ENCODE results near the gene HAUS7.

The HAUS7 gene

GRCh38 chrX:153449368-153450113 lies 20.8 kb downstream of the HAUS7 start:
- peaks cover 12 to 15% of the 10 kb centered on the region in 2 donors for H3K36me3 Mint-ChIP-seq
- ATAC-seq (replicated peaks) (no peak), DNase-seq (no peak)
- no peak overlapping the region for H3K27ac Mint-ChIP-seq
- H3K4me3 Mint-ChIP-seq = no peak overlapping the region
- no peaks in the 10 kb centered on the region for H3K4me1 Mint-ChIP-seq
- no peaks in the 10 kb centered on the region for H3K9me3 Mint-ChIP-seq
- H3K27me3 Mint-ChIP-seq = no peaks in the 10 kb centered on the region

DNA sequence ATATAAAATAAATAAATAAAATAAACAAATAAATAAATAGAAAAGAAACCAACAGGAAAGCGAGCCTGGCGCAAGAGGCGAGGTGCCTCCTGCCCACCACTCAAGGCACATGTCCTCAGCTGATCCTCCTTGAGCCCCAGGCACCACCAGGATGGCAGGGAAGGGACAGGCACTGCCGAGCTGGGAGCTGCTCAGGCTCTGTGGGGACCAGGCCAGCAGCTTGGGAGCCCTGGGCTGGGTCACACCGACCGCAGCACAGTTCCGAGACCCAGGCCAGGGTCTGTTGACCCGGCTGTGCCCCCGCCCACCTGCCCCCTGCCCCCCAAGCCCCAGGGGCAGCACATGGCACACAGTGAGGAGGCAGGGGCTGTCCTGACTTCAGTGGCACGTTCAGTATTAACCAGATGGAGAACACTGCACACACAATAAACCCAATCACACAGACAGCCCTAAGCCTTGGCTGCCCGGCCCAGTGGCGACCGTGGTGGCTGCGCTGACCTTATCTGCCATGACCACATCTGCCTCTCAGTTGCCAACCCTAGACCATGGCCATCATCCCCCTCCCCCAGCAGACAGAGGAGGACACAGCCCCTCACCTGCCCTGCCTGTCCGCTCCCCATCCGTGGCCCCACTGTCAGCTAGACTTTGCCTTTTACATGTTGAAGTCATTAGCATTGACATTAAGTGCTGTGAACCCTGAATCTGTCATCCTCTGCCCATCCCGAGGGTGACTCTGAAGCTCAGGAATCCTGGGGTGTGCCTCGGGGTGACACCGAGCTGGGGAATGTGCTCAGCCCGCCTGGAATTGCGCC lies 21.6 kb downstream of the HAUS7 start:
- Mint-ChIP-seq H3K4me3 (no peak overlapping the region), H3K4me1 (no peaks in the 10 kb centered on the region), H3K36me3 (peaks cover 12 to 14% of the 10 kb centered on the region in 2 donors), H3K27ac (no peak overlapping the region), H3K27me3 (no peaks in the 10 kb centered on the region), H3K9me3 (no peaks in the 10 kb centered on the region)
- DNase-seq (no peak), ATAC-seq (replicated peaks) (no peak)

DNA sequence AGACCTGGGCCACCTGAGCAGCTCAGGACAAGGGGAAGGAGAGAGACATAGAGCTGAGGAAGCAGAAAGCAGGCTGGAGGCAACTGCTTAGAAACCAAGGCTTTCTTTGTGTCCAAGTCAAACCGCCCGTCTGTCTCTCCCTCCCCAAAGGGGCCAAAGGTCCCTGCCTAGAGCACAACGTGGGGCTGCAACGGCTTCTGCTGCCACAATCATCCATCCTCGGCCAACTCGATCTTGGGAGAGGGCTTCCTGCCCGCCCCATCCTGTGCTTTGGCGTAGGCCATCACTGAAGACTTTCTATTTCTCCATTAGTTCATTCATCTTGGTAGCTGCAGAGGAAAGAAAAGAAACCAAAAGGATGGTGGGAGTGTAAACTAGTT lies 22.8 kb downstream of the HAUS7 start:
- Mint-ChIP-seq H3K36me3 (peaks cover 10 to 12% of the 10 kb centered on the region in 2 donors), H3K4me3 (no peak overlapping the region), H3K27me3 (no peaks in the 10 kb centered on the region), H3K27ac (no peak overlapping the region), H3K4me1 (no peaks in the 10 kb centered on the region), H3K9me3 (no peaks in the 10 kb centered on the region)
- no peak for ATAC-seq (replicated peaks)
- no peak for DNase-seq

DNA sequence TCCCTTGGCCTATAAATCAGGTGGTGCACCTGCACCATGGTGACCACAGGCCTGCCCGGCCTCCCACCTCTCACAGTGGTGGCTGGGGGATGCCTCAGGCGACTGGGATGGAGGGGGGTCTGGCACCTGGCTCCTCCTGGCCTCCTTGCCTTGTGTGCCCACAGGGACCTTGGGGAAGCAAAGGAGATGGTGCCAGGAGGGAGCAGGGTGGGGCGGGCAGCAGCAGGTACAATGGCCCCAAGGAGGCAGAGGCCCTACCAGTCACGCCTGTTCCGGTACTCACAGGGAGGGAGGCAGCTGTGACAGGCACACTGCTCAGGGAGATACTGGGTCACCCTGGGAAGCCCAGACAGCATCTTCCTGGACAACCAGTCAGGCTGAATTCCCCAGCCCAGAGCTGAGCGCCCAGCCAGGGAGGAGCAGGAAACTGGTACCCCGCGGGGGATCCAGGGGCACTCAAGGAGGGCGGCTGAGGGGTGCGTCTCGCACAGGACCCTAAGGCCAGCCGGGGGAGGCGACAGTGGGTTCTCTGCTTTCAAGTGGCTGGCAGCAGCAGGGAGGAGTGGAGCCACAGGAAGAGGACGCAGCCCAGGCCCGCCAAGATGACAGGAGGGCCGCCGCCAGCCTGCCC lies 23.3 kb downstream of the HAUS7 start:
- Mint-ChIP-seq H3K27me3 (no peaks in the 10 kb centered on the region), H3K4me3 (no peak overlapping the region), H3K36me3 (peaks cover 10 to 12% of the 10 kb centered on the region in 2 donors), H3K9me3 (no peaks in the 10 kb centered on the region), H3K4me1 (no peaks in the 10 kb centered on the region), H3K27ac (no peak overlapping the region)
- DNase-seq = no peak
- no peak for ATAC-seq (replicated peaks)

- H3K36me3 Mint-ChIP-seq = peaks cover 10 to 12% of the 10 kb centered on the region in 2 donors
- H3K4me1 Mint-ChIP-seq = no peaks in the 10 kb centered on the region
- ATAC-seq (replicated peaks) (no peak), DNase-seq (no peak)
- no peaks in the 10 kb centered on the region for H3K27me3 Mint-ChIP-seq
- H3K27ac Mint-ChIP-seq = no peak overlapping the region
- no peaks in the 10 kb centered on the region for H3K9me3 Mint-ChIP-seq
- H3K4me3 Mint-ChIP-seq = no peak overlapping the region
These were observed 23.8 kb downstream of the HAUS7 start for GRCh38 chrX:153446636-153446936.

DNA sequence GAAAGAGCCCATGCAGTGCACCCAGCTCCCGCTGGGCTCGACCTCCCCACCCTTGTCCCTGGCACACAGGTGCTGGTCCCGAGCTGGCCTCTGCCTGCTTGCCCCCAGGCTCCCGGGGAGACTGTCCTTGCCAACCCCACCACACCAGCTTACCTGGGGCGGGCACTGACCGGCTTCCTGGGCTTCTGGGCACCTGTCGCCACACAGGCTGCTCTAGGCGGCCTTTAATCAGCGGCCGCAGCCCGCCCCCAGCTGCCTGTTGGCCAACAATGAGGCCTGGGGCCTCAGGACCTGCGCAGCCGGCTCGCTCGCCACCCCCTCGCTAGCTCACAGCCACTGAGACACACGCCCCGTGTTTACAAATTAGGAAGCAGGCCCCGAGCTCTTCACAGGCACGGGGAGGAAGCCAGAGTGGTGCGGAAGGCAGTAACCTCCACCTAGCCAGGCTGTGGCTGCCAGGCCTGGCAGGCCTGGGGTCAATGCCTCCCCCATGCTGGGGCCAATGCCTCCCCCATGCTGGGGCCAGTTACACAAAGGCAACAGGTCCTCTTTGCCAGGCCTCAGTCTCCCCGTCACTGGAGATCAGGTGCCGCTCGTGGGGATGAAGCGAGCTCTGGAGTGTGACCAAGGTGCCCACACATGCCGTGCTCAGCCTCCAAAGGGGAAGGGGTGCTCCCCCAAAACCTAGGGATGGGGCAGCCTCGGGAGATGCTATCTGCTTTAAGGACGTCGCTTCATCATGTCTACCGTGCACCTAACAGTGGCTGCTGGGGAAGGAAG lies 24.3 kb downstream of the HAUS7 start, which contains the start of gene TREX2:
TREX2 (minus strand) TSS at position 201 of the 780 bp plus-strand sequence. CDS start 626 bp downstream, outside the sequence.
- Mint-ChIP-seq H3K36me3 (peaks cover 10% of the 10 kb centered on the region in 2 donors), H3K9me3 (no peaks in the 10 kb centered on the region), H3K27ac (no peak within 1 kb of the TSS), H3K4me1 (no peaks in the 10 kb centered on the region), H3K27me3 (no peaks in the 10 kb centered on the region), H3K4me3 (no peak within 1 kb of the TSS)
- DNase-seq (no peak), ATAC-seq (replicated peaks) (no peak)

- H3K4me3 Mint-ChIP-seq = no peak overlapping the region
- no peak overlapping the region for H3K27ac Mint-ChIP-seq
- no peaks in the 10 kb centered on the region for H3K4me1 Mint-ChIP-seq
- DNase-seq (no peak), ATAC-seq (replicated peaks) (no peak)
- no peaks in the 10 kb centered on the region for H3K9me3 Mint-ChIP-seq
- no peaks in the 10 kb centered on the region for H3K27me3 Mint-ChIP-seq
- H3K36me3 Mint-ChIP-seq = peaks cover 8 to 10% of the 10 kb centered on the region in 2 donors
These were observed 25.1 kb downstream of the HAUS7 start for GRCh38 chrX:153445106-153445855.

- DNase-seq (no peak), ATAC-seq (replicated peaks) (no peak)
- H3K27me3 Mint-ChIP-seq = peaks cover 0 to 4% of the 10 kb centered on the region in 2 donors
- H3K36me3 Mint-ChIP-seq = peaks cover 6 to 8% of the 10 kb centered on the region in 2 donors
- H3K4me1 Mint-ChIP-seq = no peaks in the 10 kb centered on the region
- H3K9me3 Mint-ChIP-seq = peaks cover 0 to 5% of the 10 kb centered on the region in 2 donors
- no peak overlapping the region for H3K27ac Mint-ChIP-seq
- H3K4me3 Mint-ChIP-seq = no peak overlapping the region
These were observed 25.9 kb downstream of the HAUS7 start for GRCh38 chrX:153444333-153445011.

GRCh38 chrX:153443476-153444332 lies 26.7 kb downstream of the HAUS7 start:
- no peak overlapping the region for H3K4me3 Mint-ChIP-seq
- H3K9me3 Mint-ChIP-seq = peaks cover 0 to 5% of the 10 kb centered on the region in 2 donors
- ATAC-seq (replicated peaks) (no peak), DNase-seq (no peak)
- no peak overlapping the region for H3K27ac Mint-ChIP-seq
- H3K27me3 Mint-ChIP-seq = peaks cover 4 to 7% of the 10 kb centered on the region in 2 donors
- H3K4me1 Mint-ChIP-seq = no peaks in the 10 kb centered on the region
- peaks cover 3% of the 10 kb centered on the region in 2 donors for H3K36me3 Mint-ChIP-seq

DNA sequence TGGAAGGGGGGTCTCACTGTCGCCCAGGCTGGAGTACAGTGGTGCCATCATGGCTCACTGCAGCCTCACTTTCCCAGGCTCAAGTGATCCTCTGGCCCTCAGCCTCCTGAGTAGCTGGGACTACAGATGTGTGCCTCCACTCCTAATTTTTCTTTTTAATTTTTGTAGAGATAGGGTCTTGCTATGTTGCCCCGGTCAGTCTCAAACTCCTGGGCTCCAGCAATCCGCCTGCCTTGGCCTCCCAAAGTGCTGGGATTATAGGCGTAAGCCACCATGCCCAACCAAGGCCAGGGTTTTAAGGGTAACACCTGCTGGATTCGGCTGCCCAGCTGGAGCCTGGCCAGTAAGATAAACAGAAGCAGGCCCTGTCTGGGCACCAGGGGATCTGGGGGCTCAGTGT lies 27.9 kb downstream of the HAUS7 start:
- peaks cover 0 to 5% of the 10 kb centered on the region in 2 donors for H3K9me3 Mint-ChIP-seq
- no peak overlapping the region for H3K27ac Mint-ChIP-seq
- H3K27me3 Mint-ChIP-seq = peaks cover 4 to 10% of the 10 kb centered on the region in 2 donors
- no peak for ATAC-seq (replicated peaks)
- no peak for DNase-seq
- no peaks in the 10 kb centered on the region for H3K4me1 Mint-ChIP-seq
- no peak overlapping the region for H3K4me3 Mint-ChIP-seq
- peaks cover 3% of the 10 kb centered on the region in 2 donors for H3K36me3 Mint-ChIP-seq

DNA sequence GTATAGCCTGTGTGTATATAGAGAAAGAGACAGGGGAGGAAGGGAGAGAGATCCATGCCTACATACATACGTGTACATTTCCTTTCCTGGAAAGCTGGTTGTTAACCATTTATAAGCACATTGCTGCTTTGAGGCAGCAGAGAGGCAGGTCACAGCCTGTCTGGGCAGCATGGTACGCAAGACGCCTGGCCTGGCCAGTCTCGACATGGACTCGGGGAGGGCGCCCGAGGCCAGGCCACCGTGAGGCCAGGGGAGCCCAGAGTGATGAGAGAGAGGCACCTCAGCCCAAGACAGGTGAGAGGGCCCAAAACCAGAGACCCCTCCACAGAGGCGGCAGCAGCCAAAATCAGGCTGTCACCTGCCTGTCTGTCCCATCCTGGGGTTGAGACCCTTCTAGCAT lies 28.4 kb downstream of the HAUS7 start:
- H3K4me1 Mint-ChIP-seq = no peaks in the 10 kb centered on the region
- H3K4me3 Mint-ChIP-seq = no peak overlapping the region
- peaks cover 0 to 5% of the 10 kb centered on the region in 2 donors for H3K9me3 Mint-ChIP-seq
- DNase-seq (no peak), ATAC-seq (replicated peaks) (no peak)
- H3K27me3 Mint-ChIP-seq = peaks cover 8 to 10% of the 10 kb centered on the region in 2 donors
- peaks cover 0 to 3% of the 10 kb centered on the region in 2 donors for H3K36me3 Mint-ChIP-seq
- H3K27ac Mint-ChIP-seq = no peak overlapping the region

DNA sequence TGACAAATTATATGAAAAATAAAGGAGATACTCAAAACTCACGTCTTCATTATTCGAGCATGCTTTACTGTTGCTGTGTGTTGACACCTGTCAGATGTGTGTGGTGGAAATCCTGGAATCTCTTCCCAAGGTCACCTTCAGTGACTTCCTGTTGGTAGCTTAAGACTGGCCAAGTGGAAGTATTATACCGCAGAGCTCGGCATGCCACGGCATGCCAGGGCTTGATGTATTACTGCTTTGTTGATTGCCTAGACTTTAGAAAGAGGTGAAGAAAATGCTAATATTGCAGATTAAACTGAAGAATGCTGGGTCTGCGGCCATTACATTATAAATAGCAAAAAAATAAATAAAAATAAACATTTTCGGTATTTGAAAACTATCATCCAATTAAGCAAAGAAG lies 29.1 kb downstream of the HAUS7 start:
- ATAC-seq (replicated peaks) (no peak), DNase-seq (no peak)

More for the DNA sequence above, 29.1 kb downstream of the HAUS7 start:
- H3K9me3 Mint-ChIP-seq = peaks cover 0 to 5% of the 10 kb centered on the region in 2 donors
- no peak overlapping the region for H3K27ac Mint-ChIP-seq
- peaks cover 0 to 3% of the 10 kb centered on the region in 2 donors for H3K36me3 Mint-ChIP-seq
- H3K4me1 Mint-ChIP-seq = no peaks in the 10 kb centered on the region
- peaks cover 10 to 12% of the 10 kb centered on the region in 2 donors for H3K27me3 Mint-ChIP-seq
- no peak overlapping the region for H3K4me3 Mint-ChIP-seq

Data from stimulated activated naive B cell treated with anti-CD40 and anti-IgM and Interleukin-4, amounts not matched to agents 10 μg/mL and 1 μg/mL and 100 μg/mL, for 72 hours (primary cell).